ENCODE data around the gene IGBP1. TPM values are rescaled to one million over a fixed set of nuclear protein-coding genes. Genes with fewer than 3 reads are reported as not detected.
A peak's percentile ranks its signal among the peaks of the same experiment; 100 is the strongest.

Gene IGBP1
- total RNA-seq, 4 donors from 2014 or later, result 33.8 to 90.4 (median 63.1) TPM

DNA sequence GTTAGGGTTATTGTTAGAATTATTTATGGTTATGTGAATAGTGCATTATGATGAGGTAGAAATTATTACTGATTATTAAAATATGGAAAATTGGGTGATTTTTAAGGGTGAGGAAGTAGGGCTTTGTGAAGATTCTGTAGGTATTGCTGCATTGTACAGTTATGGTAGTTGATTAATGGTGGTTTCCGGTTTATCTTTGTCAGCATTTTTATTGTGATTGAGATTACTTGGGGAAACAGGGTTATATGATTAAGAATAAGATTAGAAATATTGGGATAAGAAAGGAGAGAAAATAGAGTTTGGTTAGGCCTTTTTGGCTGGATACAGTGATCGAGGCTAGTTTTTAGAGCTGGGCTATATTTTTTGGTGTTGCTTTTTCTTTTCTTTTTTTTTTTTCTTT is 8.6 kb upstream of the IGBP1 start:
- Histone ChIP-seq H3K36me3 (no peaks in the 10 kb centered on the region), H3K9me3 (no peaks in the 10 kb centered on the region), H3K27me3 (no peaks in the 10 kb centered on the region), H3K27ac (no peak overlapping the region), H3K4me1 (no peaks in the 10 kb centered on the region), H3K4me3 (no peak overlapping the region)
- DNase-seq, result no peak
- intact Hi-C loops (cut with DNase I; ENCODE audit: low total_unique reads), result no loop called here
- TF ChIP-seq, protein P1, sequence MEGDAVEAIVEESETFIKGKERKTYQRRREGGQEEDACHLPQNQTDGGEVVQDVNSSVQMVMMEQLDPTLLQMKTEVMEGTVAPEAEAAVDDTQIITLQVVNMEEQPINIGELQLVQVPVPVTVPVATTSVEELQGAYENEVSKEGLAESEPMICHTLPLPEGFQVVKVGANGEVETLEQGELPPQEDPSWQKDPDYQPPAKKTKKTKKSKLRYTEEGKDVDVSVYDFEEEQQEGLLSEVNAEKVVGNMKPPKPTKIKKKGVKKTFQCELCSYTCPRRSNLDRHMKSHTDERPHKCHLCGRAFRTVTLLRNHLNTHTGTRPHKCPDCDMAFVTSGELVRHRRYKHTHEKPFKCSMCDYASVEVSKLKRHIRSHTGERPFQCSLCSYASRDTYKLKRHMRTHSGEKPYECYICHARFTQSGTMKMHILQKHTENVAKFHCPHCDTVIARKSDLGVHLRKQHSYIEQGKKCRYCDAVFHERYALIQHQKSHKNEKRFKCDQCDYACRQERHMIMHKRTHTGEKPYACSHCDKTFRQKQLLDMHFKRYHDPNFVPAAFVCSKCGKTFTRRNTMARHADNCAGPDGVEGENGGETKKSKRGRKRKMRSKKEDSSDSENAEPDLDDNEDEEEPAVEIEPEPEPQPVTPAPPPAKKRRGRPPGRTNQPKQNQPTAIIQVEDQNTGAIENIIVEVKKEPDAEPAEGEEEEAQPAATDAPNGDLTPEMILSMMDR (IDR thresholded peaks at IDR 0.05), result no peak
- TF ChIP-seq POLR2A (IDR thresholded peaks at IDR 0.05), result no peak

DNA sequence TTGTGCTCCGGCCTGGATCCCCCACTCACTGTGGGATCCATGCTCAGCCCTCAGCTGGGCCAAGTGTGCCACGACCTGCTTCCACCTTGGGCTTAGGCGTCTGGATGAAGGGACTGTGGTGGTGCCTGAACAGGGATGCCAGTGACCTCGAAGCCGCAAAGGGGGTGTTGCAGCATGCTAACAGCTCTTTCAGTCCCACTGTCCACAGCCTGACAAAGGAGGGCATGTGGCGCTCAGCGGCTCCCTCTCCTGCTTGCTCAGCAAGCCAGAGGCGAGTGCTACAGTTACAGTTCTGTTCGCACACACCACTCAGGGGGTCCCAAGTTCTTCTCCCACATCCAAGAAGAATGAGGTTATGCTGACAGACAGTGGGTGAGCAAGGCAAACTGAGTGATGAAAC is 5.2 kb upstream of the IGBP1 start:
- Histone ChIP-seq H3K9me3 (no peaks in the 10 kb centered on the region), H3K36me3 (no peaks in the 10 kb centered on the region), H3K4me3 (no peak overlapping the region), H3K4me1 (no peaks in the 10 kb centered on the region), H3K27me3 (no peaks in the 10 kb centered on the region), H3K27ac (no peak overlapping the region)
- intact Hi-C loops (cut with DNase I; ENCODE audit: low total_unique reads), result no loop called here
- DNase-seq, result no peak
- TF ChIP-seq, protein P1 (IDR thresholded peaks at IDR 0.05), result no peak
- no peak for TF ChIP-seq POLR2A (IDR thresholded peaks at IDR 0.05)

DNA sequence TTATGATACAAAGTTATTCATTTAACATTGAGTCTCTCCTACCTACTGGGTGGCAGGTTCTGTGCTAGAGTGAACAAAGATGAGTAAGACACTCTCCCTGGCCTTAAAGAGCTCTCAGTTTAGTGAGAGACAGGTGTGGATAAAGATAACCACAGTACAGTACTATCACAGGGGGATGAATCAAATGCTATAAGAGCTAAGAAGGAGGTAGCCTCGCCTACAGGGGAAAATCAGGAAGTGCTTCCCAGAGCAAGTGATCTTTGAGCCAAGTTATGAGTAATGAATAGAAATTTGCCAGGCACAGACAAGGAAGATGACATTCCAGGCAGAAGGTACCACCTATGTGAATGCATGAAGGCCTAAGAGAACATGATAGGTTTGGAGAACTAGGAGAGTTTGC is 3.4 kb upstream of the IGBP1 start:
- DNase-seq, result no peak
- no peaks in the 10 kb centered on the region for H3K36me3 ChIP-seq
- no peaks in the 10 kb centered on the region for H3K9me3 ChIP-seq
- no peaks in the 10 kb centered on the region for H3K4me1 ChIP-seq
- no peak overlapping the region for H3K27ac ChIP-seq
- H3K27me3 ChIP-seq, result no peaks in the 10 kb centered on the region
- intact Hi-C loops (cut with DNase I; ENCODE audit: low total_unique reads), result no loop called here
- no peak overlapping the region for H3K4me3 ChIP-seq
- no peak for TF ChIP-seq POLR2A (IDR thresholded peaks at IDR 0.05)
- TF ChIP-seq, protein P1 (IDR thresholded peaks at IDR 0.05), result no peak

DNA sequence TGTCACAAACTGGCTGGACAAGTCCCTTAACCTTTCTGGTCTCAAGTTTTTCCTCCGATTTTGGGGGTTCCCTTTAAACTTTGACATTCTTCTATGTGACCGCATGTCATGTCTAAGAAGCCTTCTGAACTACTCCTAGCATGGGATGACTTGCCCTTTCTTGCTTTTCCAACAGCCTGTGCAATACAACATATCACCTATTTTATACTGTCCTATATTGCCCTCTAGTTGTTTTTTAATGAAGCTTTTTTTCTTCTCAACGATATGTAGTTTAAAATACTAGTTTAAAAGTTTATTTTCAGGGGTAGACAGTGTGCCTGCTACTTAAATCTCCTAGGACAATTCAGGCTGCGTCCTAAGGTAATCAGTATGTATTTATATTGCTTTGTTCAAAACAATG is 1.0 kb upstream of the IGBP1 start:
- Histone ChIP-seq H3K27me3 (no peaks in the 10 kb centered on the region), H3K36me3 (no peaks in the 10 kb centered on the region), H3K4me3 (no peak overlapping the region), H3K9me3 (no peaks in the 10 kb centered on the region), H3K4me1 (no peaks in the 10 kb centered on the region), H3K27ac (no peak overlapping the region)
- no peak for TF ChIP-seq POLR2A (IDR thresholded peaks at IDR 0.05)
- TF ChIP-seq, protein P1 (IDR thresholded peaks at IDR 0.05), result no peak
- DNase-seq, result no peak
- intact Hi-C loops (cut with DNase I; ENCODE audit: low total_unique reads), result no loop called here

DNA sequence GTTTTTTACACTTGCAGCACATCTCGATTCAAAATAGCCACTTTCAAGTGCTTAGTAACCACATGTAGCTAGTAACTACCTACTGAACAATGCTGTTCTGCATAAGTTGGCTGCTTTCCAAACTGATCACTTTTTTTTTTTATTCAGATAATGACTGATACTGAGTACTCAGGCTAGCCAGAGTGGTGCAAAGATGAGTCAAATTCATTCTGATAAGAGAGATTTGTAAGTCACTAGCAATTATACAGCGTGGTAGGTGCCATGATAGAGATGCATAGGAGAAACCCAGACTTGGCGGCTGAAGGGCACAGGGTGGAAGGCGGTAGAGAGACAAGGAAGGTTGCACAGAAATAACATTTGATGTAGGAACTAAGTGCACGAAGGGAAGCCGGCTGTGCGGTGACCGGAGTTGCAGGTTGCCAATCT is 357 bp upstream of the IGBP1 start:
- H3K9me3 ChIP-seq, result no peaks in the 10 kb centered on the region
- intact Hi-C loops (cut with DNase I; ENCODE audit: low total_unique reads), result no loop called here
- H3K27ac ChIP-seq, result peak overlapping the region; percentile 71 to 85
- no peak for DNase-seq
- no peak for TF ChIP-seq POLR2A (IDR thresholded peaks at IDR 0.05)
- TF ChIP-seq, protein P1 (IDR thresholded peaks at IDR 0.05), result no peak
- H3K4me1 ChIP-seq, result no peaks in the 10 kb centered on the region
- no peaks in the 10 kb centered on the region for H3K36me3 ChIP-seq
- no peaks in the 10 kb centered on the region for H3K27me3 ChIP-seq
- H3K4me3 ChIP-seq, result peak overlapping the region; percentile 54 to 61

Data from uterus (tissue), 4 donors.